Sigmoid colon (tissue), 4 donors: Measurements from ENCODE around the gene APBA3.

Source experiments
- CTCF ChIP-seq, 4 experiments: fragments of 450-650 bp in 3 of 4; fragments of 200-600 bp in 1 of 4; IDR thresholded peaks; one replicate each; pipeline ENCODE4 v1.5.1; 2016 to 2019; ENCODE audit warnings: antibody characterized with exemption in 4 of 4, mild to moderate bottlenecking in 3 of 4, moderate library complexity in 2 of 4
- EP300 ChIP-seq, 4 donors: sonication (generic); formaldehyde crosslinking; IDR thresholded peaks; one replicate each; pipeline ENCODE4 v1.6.1; 2017; ENCODE audit warnings: antibody characterized with exemption in 4 of 4
- POLR2AphosphoS5 ChIP-seq, 4 donors: sonication (generic); formaldehyde crosslinking; IDR thresholded peaks; one replicate each; pipeline ENCODE4 v1.6.1; 2017; ENCODE audit warnings: antibody characterized with exemption in 4 of 4

GRCh38 chr19:3743486-3743885 is 18.0 kb downstream of the APBA3 start:
- TF ChIP-seq POLR2AphosphoS5 (IDR thresholded peaks at IDR 0.05) (no peak), CTCF (IDR thresholded peaks at IDR 0.05) (no peak), EP300 (IDR thresholded peaks at IDR 0.05) (no peak)
